ENCODE results near the gene TOR1A. TPM values are rescaled to one million over a fixed set of nuclear protein-coding genes. Genes with fewer than 3 reads are reported as not detected.

TOR1A gene
- total and polyA plus RNA-seq, 8 donors = 8.9 to 17.5 (median 12.2) TPM

- Histone ChIP-seq H3K36me3 (peaks cover 9 to 35% (median 10%) of the 10 kb centered on the region in 3 donors), H3K4me1 (peaks cover 0 to 15% (median 5%) of the 10 kb centered on the region in 3 donors), H3K27ac (no peak overlapping the region), H3K4me3 (no peak overlapping the region), H3K27me3 (no peaks in the 10 kb centered on the region), H3K9me3 (no peaks in the 10 kb centered on the region)
- TF ChIP-seq, protein P1, sequence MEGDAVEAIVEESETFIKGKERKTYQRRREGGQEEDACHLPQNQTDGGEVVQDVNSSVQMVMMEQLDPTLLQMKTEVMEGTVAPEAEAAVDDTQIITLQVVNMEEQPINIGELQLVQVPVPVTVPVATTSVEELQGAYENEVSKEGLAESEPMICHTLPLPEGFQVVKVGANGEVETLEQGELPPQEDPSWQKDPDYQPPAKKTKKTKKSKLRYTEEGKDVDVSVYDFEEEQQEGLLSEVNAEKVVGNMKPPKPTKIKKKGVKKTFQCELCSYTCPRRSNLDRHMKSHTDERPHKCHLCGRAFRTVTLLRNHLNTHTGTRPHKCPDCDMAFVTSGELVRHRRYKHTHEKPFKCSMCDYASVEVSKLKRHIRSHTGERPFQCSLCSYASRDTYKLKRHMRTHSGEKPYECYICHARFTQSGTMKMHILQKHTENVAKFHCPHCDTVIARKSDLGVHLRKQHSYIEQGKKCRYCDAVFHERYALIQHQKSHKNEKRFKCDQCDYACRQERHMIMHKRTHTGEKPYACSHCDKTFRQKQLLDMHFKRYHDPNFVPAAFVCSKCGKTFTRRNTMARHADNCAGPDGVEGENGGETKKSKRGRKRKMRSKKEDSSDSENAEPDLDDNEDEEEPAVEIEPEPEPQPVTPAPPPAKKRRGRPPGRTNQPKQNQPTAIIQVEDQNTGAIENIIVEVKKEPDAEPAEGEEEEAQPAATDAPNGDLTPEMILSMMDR (IDR thresholded peaks at IDR 0.05) = no peak
- WGBS, 2 donors = 91 to 95% methylated on average over 1 of the region's 1 CpG
- no peak for DNase-seq
- no peak for ATAC-seq
- intact Hi-C loops (cut with DNase I) = no loop called here
- no peak for FAIRE-seq
Observed at GRCh38 chr9:129832982-129833381, 9.0 kb upstream of the TOR1A start.

GRCh38 chr9:129828969-129829368 lies 5.0 kb upstream of the TOR1A start:
- TF ChIP-seq, protein P1 (IDR thresholded peaks at IDR 0.05) = no peak
- peaks cover 9 to 43% (median 15%) of the 10 kb centered on the region in 3 donors for H3K36me3 ChIP-seq
- H3K27ac ChIP-seq = no peak overlapping the region
- intact Hi-C loops (cut with DNase I) = no loop called here
- peaks cover 0 to 3% (median 3%) of the 10 kb centered on the region in 3 donors for H3K4me1 ChIP-seq
- 90 to 91% methylated on average over 10 of the region's 10 CpGs for WGBS, 2 donors
- H3K27me3 ChIP-seq = no peaks in the 10 kb centered on the region
- no peaks in the 10 kb centered on the region for H3K9me3 ChIP-seq
- FAIRE-seq (no peak), DNase-seq (no peak), ATAC-seq (no peak)
- no peak overlapping the region for H3K4me3 ChIP-seq

DNA sequence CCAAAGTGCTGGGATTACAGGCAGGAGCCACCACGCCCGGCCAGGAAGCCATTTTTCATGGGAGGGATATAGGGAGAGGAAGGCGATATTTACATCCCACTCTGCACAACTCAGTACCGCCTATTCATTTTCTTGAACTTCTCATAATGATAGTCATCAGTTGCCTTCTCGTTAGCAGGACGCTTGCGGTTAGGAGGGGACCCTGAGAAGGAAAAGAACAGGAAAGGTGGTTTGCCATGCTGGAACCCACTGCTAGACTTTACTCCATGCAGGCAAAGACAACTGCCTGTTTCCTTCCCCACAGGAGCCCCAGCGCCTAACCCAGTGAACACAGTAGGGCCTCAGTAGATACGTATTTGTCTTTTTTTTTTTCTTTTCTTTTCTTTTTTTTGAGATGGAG lies 4.1 kb upstream of the TOR1A start:
- no peak overlapping the region for H3K4me3 ChIP-seq
- 93% methylated on average over 9 of the region's 9 CpGs for WGBS, 2 donors
- H3K4me1 ChIP-seq = peaks cover 0 to under 1% (median 0%) of the 10 kb centered on the region in 3 donors
- FAIRE-seq (no peak), ATAC-seq (no peak), DNase-seq (no peak)
- H3K27me3 ChIP-seq = no peaks in the 10 kb centered on the region
- intact Hi-C loops (cut with DNase I) = no loop called here
- TF ChIP-seq, protein P1 (IDR thresholded peaks at IDR 0.05) = no peak
- peaks cover 9 to 43% (median 15%) of the 10 kb centered on the region in 3 donors for H3K36me3 ChIP-seq
- H3K9me3 ChIP-seq = no peaks in the 10 kb centered on the region
- no peak overlapping the region for H3K27ac ChIP-seq

DNA sequence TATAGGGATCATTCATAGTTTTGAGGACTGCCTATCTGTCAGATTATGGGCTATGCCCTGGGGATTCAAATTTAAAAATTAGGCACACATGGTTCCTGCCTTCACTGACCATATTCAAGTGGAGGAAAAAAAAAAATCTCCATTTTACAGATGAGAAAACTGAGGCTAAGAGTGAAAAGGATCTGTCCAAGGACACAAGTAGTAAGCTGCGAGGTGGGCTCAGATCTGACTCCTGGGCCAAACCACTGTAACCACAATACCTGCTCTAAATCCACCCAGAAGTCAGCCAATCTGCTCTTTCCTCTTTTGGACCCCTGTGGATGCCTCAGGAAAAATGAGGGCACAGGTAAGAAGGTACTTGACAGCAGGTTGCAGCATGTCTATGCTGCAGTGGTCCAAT lies 2.8 kb upstream of the TOR1A start:
- peaks cover 0 to 4% (median 0%) of the 10 kb centered on the region in 3 donors for H3K4me1 ChIP-seq
- TF ChIP-seq, protein P1 (IDR thresholded peaks at IDR 0.05) = no peak
- H3K27me3 ChIP-seq = no peaks in the 10 kb centered on the region
- DNase-seq (no peak), FAIRE-seq (no peak), ATAC-seq (no peak)
- no peak overlapping the region for H3K4me3 ChIP-seq
- WGBS, 2 donors = 82 to 94% methylated on average over 1 of the region's 1 CpG
- peaks cover 9 to 44% (median 15%) of the 10 kb centered on the region in 3 donors for H3K36me3 ChIP-seq
- H3K27ac ChIP-seq = no peak overlapping the region
- H3K9me3 ChIP-seq = no peaks in the 10 kb centered on the region
- intact Hi-C loops (cut with DNase I) = no loop called here

DNA sequence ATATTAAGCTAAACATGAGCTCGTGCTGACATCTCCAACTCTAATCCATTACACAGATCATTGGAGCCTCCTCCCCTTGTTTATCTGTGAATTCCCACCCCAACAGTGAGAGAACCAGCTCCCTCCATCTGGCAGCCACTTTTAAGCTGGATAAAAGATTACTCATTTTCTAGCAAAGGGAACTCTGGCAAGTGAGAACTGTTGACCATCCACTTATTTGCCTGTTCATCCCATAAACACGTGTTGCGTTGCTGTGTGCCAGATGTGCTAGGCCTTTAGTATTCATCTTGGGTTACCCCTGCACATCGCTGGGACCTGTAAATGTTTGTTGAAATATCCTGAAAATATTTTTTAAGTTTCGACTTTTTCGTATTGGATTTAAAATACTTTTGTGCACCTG lies 2.4 kb upstream of the TOR1A start:
- intact Hi-C loops (cut with DNase I) = no loop called here
- no peak for ATAC-seq
- 65 to 67% methylated on average over 6 of the region's 6 CpGs for WGBS, 2 donors
- no peak overlapping the region for H3K4me3 ChIP-seq
- no peaks in the 10 kb centered on the region for H3K27me3 ChIP-seq
- TF ChIP-seq, protein P1 (IDR thresholded peaks at IDR 0.05) = no peak
- no peak overlapping the region for H3K27ac ChIP-seq
- FAIRE-seq = no peak
- peaks cover 0 to 4% (median 0%) of the 10 kb centered on the region in 3 donors for H3K4me1 ChIP-seq
- no peak for DNase-seq
- no peaks in the 10 kb centered on the region for H3K9me3 ChIP-seq
- peaks cover 9 to 43% (median 15%) of the 10 kb centered on the region in 3 donors for H3K36me3 ChIP-seq

All from pancreas (tissue), 10 donors.